LNCaP clone FGC (cell line): ENCODE data around the gene ORAI2.
"Not testable (repeated sequence)": the region's sequence is repeated elsewhere in the genome, so short reads cannot be mapped to it uniquely, and the experiment has no call there.

Source experiments
- DNase-seq: peaks from one replicate; pipeline ENCODE4 v3.0.0-alpha.2; 2011; ENCODE audit warnings: low read depth
- H3K4me3 ChIP-seq: 2 replicates; pipeline ENCODE4 v1.5.1; 2011; ENCODE audit warnings: mild to moderate bottlenecking, low read depth, low read length, control low read depth
- TF ChIP-seq, protein P1 (sequence below): IDR thresholded peaks from 2 replicates; pipeline ENCODE4 v1.5.1; 2012; ENCODE audit warnings: mild to moderate bottlenecking; ENCODE audit not compliant: control insufficient read depth, insufficient read depth; ENCODE audit errors: extremely low read depth

ORAI2 gene

DNA sequence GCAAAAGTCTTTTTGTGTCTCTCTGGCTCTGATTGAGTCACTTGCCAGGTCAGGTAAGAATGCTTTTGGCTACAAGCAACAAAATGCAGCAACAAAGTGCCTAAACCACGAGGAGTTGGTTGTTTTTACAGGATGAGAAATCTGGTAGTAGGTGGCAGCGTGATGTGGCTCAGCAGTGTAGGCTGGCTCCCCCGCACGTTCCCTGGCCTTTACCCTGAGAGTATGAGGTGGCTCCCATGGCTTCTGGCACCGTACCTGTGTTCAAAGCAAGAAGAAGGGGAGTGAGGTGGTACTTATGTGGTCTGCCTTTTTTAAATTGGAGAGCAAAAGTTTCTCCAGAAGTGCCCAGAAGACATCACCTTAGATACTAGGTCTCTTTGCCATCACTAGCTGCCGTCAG lies 25.5 kb upstream of the ORAI2 start:
- TF ChIP-seq, protein P1, sequence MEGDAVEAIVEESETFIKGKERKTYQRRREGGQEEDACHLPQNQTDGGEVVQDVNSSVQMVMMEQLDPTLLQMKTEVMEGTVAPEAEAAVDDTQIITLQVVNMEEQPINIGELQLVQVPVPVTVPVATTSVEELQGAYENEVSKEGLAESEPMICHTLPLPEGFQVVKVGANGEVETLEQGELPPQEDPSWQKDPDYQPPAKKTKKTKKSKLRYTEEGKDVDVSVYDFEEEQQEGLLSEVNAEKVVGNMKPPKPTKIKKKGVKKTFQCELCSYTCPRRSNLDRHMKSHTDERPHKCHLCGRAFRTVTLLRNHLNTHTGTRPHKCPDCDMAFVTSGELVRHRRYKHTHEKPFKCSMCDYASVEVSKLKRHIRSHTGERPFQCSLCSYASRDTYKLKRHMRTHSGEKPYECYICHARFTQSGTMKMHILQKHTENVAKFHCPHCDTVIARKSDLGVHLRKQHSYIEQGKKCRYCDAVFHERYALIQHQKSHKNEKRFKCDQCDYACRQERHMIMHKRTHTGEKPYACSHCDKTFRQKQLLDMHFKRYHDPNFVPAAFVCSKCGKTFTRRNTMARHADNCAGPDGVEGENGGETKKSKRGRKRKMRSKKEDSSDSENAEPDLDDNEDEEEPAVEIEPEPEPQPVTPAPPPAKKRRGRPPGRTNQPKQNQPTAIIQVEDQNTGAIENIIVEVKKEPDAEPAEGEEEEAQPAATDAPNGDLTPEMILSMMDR, result no peak
- H3K4me3 ChIP-seq, result no peak overlapping the region
- no peak for DNase-seq

DNA sequence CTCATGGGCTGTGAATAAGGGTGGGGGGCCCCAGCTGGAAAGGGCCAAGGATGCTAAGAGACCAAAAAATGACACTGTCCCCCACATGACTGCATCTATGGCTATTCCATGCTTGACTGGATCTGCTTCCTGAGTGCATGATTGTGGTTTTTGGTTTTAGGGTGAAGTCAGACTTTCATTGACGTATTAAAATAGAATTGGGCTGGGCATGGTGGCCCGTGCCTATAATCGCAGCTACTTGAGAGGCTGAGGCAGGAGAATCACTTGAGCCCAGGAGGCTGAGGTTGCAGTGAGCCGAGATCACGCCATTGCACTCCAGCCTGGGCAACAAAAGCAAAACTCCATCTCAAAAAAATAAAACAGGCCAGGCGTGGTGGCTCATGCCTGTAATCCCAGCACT lies 24.8 kb upstream of the ORAI2 start:
- H3K4me3 ChIP-seq, DNase-seq: not testable (repeated sequence)

DNA sequence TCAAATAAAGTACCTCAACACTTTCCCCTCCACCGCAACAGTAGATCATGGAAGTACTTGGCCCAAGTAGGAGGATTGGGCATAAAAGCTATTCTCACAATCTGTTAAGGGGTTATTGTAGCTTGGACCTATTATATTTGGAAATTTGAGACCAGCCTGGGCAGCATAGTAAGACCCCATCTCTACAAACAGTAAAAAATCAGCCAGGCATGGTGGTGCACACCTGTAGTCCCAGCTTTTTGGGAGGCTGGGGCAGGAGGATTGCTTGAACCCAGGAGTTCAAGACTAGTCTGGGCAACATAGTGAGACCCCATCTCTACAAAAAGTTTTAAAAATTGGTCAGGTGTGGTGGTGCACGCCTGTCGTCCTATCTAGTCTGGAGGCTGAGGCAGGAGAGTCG lies 24.0 kb upstream of the ORAI2 start:
- no peak overlapping the region for H3K4me3 ChIP-seq
- DNase-seq, result no peak
- TF ChIP-seq, protein P1, result no peak

DNA sequence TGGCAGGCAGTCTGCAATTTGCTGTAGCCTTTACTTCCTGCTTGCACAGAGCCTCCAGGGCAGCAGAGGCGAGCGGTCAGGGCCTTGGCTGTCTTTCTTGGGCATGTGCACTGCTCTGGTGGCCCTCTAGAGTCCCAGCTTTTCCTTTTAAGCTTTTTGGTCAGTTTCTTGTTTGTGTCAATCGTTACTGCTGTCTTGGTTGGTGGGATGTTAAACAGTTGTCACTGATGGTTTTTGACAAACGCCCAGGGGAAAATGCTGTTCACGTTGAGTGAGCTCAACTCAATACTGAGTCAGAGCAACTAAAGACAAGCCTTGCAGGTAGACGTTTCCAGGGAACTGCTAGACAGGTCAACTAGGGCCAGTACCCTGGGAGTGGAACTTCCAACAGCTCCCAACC lies 23.3 kb upstream of the ORAI2 start:
- H3K4me3 ChIP-seq, result no peak overlapping the region
- DNase-seq, result no peak
- TF ChIP-seq, protein P1, result no peak

DNA sequence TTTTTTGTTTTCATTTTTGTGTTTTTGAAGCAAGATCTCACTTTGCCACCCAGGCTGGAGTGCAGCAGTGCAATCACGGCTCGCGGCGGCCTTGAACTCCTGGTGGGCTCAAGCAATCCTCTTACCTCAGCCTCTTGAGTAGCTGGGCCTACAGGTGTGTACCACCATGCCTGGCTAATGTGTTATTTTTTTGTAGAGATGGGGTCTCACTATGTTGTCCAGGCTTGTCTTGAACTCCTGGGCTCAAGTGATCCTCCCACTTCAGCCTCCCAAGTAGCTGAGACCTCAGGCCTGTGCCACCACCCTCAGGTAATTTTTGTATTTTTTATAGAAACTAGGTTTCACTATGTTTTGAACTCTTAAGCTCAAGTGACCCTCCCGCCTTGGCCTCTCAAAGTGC lies 22.5 kb upstream of the ORAI2 start:
- H3K4me3 ChIP-seq, result no peak overlapping the region
- no peak for DNase-seq
- TF ChIP-seq, protein P1, result no peak

DNA sequence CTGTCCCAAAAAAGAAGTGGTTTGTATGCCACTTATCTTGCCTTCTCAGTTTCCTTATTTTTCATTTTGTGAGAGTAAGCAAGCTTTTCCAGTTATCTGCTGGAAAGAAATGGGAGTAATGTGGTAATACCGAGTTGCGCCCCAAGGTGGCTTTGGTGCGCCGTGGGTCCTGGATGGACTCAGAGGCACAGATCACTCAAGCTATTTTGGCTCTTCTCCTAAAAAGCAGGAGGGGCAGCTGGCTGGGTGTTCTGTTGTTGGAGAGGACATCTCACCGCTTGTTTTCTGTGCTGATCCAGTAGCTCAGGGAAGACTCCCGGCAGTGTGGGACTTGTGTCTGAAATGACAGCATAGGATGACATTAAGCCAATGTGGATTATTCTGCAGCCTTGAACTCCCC lies 20.8 kb upstream of the ORAI2 start:
- no peak overlapping the region for H3K4me3 ChIP-seq
- TF ChIP-seq, protein P1, result peak; percentile 28; the same call in 1 of the 2 replicates
- no peak for DNase-seq

DNA sequence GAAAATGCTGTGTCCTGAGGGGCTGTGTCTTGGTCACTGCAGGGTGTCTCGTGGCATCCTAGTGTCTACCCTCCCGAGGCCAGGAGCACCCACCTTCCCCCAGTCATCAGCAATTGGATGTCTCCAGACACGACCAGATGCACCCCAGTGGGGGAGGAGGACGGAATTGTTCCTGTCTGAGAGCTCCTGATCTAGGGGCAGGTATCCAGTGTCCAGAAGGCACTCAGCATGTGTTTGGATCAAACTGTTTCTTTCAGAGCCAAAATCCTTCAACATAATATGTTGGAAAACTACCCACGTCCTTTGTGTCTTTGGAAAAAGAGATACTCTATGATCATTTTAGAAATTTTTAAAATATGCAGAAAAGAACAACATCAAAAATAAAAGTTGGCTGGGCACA lies 20.3 kb upstream of the ORAI2 start:
- no peak for DNase-seq
- no peak overlapping the region for H3K4me3 ChIP-seq
- TF ChIP-seq, protein P1, result no peak
